ENCODE results near the gene APOD.

- no peak for TF ChIP-seq CTCF (IDR thresholded peaks at IDR 0.05)
- no peak for TF ChIP-seq POLR2A (IDR thresholded peaks at IDR 0.05)
Observed at GRCh38 chr3:195582947-195583346, 793 bp downstream of the APOD start.
